ENCODE measurements around the gene HEATR5B. TPM values are rescaled to one million over a fixed set of nuclear protein-coding genes. Genes with fewer than 3 reads are reported as not detected.

The HEATR5B gene
- total RNA-seq, 4 donors from 2014 or later = 32.8 to 54.2 (median 45.6) TPM

GRCh38 chr2:37110306-37111212, 26.4 kb upstream of the HEATR5B start:
- TF ChIP-seq CTCF (IDR thresholded peaks at IDR 0.05; ENCODE audit: low read depth) = no peak

GRCh38 chr2:37109523-37109922, 25.4 kb upstream of the HEATR5B start:
- TF ChIP-seq CTCF (IDR thresholded peaks at IDR 0.05; ENCODE audit: low read depth) = no peak

- TF ChIP-seq CTCF (IDR thresholded peaks at IDR 0.05; ENCODE audit: low read depth) = no peak
Observed at GRCh38 chr2:37105150-37105549, 21.0 kb upstream of the HEATR5B start.

- no peak for TF ChIP-seq CTCF (IDR thresholded peaks at IDR 0.05; ENCODE audit: low read depth)
Observed at GRCh38 chr2:37104178-37104577, 20.0 kb upstream of the HEATR5B start.

- no peak for TF ChIP-seq CTCF (IDR thresholded peaks at IDR 0.05; ENCODE audit: low read depth)
Observed at GRCh38 chr2:37102588-37102987, 18.4 kb upstream of the HEATR5B start.

- TF ChIP-seq CTCF (IDR thresholded peaks at IDR 0.05; ENCODE audit: low read depth) = no peak
Observed at GRCh38 chr2:37100054-37100453, 15.9 kb upstream of the HEATR5B start.

- TF ChIP-seq CTCF (IDR thresholded peaks at IDR 0.05; ENCODE audit: low read depth) = no peak
Observed at GRCh38 chr2:37098416-37099118, 14.4 kb upstream of the HEATR5B start.

Measured in subcutaneous adipose tissue (tissue), 4 donors.